ENCODE data around the gene CNTN1.

DNA sequence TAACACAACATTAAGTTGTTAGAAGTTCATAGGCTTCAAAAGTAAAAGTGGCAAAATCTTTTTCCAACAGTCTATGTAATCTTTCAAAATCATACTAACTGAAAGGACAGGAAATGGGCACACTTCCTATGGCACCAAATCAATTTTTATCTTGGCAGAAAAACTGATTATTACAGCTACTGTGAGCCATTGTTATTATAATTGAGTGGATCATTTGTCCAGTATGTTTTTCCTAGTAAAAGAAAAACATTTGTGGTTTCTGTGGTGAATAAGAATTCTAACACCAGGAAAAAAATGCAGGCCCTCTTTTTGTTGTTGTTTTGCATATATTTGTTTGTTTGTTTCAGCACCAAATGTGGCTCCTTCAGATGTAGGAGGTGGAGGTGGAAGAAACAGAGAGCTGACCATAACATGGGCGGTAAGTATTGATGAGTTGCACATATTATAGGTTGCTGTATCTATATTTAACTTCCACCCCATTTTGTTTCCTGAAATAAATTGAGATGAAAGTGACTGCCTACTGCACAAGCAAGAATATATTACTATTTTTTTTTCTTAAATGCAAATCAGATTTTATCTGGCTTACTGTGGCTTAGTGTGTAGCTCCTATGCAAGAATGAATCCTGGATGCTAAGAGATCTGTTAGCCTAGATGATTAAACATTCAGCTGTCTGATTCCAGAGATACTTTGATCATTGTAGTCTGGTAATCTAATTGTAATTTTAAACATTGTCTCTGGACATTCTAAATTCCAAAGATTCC is 321.8 kb downstream of the CNTN1 start:
- TF ChIP-seq, protein P1, sequence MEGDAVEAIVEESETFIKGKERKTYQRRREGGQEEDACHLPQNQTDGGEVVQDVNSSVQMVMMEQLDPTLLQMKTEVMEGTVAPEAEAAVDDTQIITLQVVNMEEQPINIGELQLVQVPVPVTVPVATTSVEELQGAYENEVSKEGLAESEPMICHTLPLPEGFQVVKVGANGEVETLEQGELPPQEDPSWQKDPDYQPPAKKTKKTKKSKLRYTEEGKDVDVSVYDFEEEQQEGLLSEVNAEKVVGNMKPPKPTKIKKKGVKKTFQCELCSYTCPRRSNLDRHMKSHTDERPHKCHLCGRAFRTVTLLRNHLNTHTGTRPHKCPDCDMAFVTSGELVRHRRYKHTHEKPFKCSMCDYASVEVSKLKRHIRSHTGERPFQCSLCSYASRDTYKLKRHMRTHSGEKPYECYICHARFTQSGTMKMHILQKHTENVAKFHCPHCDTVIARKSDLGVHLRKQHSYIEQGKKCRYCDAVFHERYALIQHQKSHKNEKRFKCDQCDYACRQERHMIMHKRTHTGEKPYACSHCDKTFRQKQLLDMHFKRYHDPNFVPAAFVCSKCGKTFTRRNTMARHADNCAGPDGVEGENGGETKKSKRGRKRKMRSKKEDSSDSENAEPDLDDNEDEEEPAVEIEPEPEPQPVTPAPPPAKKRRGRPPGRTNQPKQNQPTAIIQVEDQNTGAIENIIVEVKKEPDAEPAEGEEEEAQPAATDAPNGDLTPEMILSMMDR (IDR thresholded peaks at IDR 0.05), result no peak
- no peak for TF ChIP-seq POLR2A (IDR thresholded peaks at IDR 0.05)
